Stimulated activated naive CD4-positive, alpha-beta T cell treated with Interleukin-2 at 50 U/mL for 16 hours (primary cell): ENCODE data around the gene PTPN1.
"Not testable (repeated sequence)": the region's sequence is repeated elsewhere in the genome, so short reads cannot be mapped to it uniquely, and the experiment has no call there.

Experiments used
- DNase-seq: peaks from one replicate; lab custom pipeline; 2025; lab: John Stamatoyannopoulos, UW

PTPN1 gene

DNA sequence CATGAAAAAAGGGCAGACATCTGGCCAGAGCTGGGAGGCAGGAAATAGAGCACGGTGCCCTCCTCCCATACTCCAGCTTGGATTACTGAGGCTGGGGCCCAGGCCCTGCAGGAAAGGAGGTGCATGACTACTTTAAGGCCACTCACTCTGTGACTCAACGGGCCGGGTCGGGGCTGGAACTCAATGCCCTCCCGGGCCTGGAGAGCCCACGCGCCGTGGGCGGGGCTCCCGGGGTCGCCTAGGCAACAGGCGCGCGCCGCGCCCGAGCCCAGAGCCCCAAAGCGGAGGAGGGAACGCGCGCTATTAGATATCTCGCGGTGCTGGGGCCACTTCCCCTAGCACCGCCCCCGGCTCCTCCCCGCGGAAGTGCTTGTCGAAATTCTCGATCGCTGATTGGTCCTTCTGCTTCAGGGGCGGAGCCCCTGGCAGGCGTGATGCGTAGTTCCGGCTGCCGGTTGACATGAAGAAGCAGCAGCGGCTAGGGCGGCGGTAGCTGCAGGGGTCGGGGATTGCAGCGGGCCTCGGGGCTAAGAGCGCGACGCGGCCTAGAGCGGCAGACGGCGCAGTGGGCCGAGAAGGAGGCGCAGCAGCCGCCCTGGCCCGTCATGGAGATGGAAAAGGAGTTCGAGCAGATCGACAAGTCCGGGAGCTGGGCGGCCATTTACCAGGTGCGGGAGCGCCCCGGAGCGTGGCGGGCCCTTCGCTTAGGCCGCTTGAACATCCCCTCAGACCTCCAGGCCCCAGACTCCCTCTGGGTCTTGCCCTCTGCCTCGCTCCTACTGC lies at the start of gene PTPN1:
PTPN1 (plus strand) TSS at position 461 of the 783 bp plus-strand sequence; CDS start at position 606, 145 bp downstream.
- peak; percentile 97 for DNase-seq

GRCh38 chr20:50460608-50461267 lies 49.4 kb upstream of the PTPN1 start:
- DNase-seq = peak; percentile 70

GRCh38 chr20:50462093-50462690 lies 48.0 kb upstream of the PTPN1 start:
- DNase-seq = no peak

GRCh38 chr20:50464026-50464724 lies 46.0 kb upstream of the PTPN1 start:
- peak; percentile 22 for DNase-seq

- no peak for DNase-seq
Measured at GRCh38 chr20:50464725-50465650, 45.2 kb upstream of the PTPN1 start.

GRCh38 chr20:50467174-50467573 lies 43.0 kb upstream of the PTPN1 start:
- DNase-seq = no peak

DNA sequence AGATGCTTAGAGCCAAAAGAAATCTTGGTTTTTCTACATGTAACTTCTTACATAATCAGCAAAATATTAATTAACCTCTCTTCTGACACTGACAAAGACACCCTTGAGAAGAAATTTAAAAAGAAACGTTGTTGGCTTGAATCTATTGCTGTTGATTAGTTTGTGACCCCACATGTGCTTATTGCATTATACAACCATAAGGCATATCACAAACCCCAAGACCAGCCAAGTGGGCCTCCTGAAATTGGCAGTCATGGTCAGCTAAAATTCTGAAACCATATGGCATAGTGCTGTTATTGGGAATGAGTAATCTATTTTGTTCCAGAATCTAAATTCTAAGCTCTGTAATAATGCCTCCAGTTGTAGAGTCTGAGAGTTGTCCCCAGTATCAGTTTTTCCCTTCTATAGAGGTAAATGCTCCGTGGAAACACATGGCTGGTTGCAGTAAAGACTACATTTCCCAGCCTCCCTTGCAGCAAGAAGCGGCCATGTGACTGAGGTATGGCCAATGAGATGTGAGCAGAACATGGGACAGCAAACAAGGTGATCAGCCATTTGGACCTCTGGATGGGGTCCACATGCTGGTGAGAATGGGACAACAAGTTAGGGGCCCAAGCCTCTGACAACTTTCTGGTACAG lies 42.3 kb upstream of the PTPN1 start:
- no peak for DNase-seq

- no peak for DNase-seq
Measured at GRCh38 chr20:50468378-50468798, 41.8 kb upstream of the PTPN1 start.

DNA sequence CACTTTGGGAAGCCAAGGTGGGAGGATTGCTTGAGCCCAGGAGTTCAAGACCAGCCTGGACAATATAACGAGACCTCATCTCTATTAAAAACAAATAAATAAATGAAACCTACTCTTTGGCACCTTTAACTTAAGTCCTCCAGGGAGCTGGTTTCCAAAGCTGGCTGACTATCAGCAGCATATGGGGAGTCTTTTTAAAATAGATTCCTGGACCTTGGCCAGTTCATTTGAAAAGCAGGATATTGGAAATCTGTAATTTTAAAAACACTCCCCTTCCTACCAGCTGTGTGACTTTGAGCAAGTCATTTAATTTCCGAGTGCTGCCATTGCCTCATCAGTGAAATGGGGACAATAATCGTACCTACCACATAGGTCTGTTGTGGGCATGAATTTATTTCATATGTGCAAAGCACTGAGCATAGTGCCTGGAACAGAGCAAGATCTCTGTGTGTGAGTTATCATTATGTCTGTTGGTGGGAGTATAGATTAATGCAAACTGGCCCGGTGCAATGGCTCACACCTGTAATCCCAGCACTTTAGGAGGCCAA lies 40.9 kb upstream of the PTPN1 start:
- DNase-seq = no peak

GRCh38 chr20:50469796-50470195 lies 40.4 kb upstream of the PTPN1 start:
- no peak for DNase-seq

- no peak for DNase-seq
Measured at GRCh38 chr20:50470264-50470858, 39.8 kb upstream of the PTPN1 start.

- no peak for DNase-seq
Measured at GRCh38 chr20:50471231-50471630, 39.0 kb upstream of the PTPN1 start.

- peak; percentile 17 for DNase-seq
Measured at GRCh38 chr20:50472693-50473664, 37.2 kb upstream of the PTPN1 start.

- not testable (repeated sequence) for DNase-seq
Measured at GRCh38 chr20:50474356-50474755, 35.8 kb upstream of the PTPN1 start.

- no peak for DNase-seq
Measured at GRCh38 chr20:50475681-50476292, 34.4 kb upstream of the PTPN1 start.

GRCh38 chr20:50477239-50477872 lies 32.8 kb upstream of the PTPN1 start:
- no peak for DNase-seq

GRCh38 chr20:50478162-50478990 lies 31.8 kb upstream of the PTPN1 start:
- DNase-seq = peak; percentile 70
